Body of pancreas (tissue), 4 donors: ENCODE measurements around the gene AGRP. TPM values are rescaled to one million over a fixed set of nuclear protein-coding genes. Genes with fewer than 3 reads are reported as not detected.

Experiments used
- ATAC-seq: fragments of 150-250 bp; one replicate; pipeline ENCODE4 v1.9.1; 2016
- DNase-seq, 4 donors: peaks; one replicate each; pipeline ENCODE4 v3.0.0-alpha.2; 2019
- H3K27ac ChIP-seq, 4 donors: fragments of 200-600 bp; sonication (generic); 1 replicate in 3 of 4; 2 replicates in 1 of 4; pipeline versions ENCODE4 v1.5.1 to v1.6.1; 2016 to 2019; ENCODE audit warnings: mild to moderate bottlenecking in 1 of 4, mixed read lengths in 1 of 4, moderate library complexity in 1 of 4
- H3K27me3 ChIP-seq, 2 donors: fragments of 200-600 bp; sonication (generic); one replicate each; pipeline ENCODE4 v1.6.0; 2016; ENCODE audit warnings: mild to moderate bottlenecking in 1 of 2
- H3K36me3 ChIP-seq, 2 donors: fragments of 200-600 bp; sonication (generic); replicated peaks in 1 of 2; 2 replicates each; pipeline ENCODE4 v1.5.1; 2016; ENCODE audit warnings: low read depth in 2 of 2; ENCODE audit not compliant: insufficient read depth in 1 of 2
- H3K4me1 ChIP-seq: fragments of 200-600 bp; sonication (generic); one replicate; pipeline ENCODE4 v1.6.0; 2016
- H3K4me3 ChIP-seq, 2 donors: fragments of 200-600 bp; sonication (generic); 1 replicate in 1 of 2; 2 replicates in 1 of 2; pipeline ENCODE4 v1.5.1; 2016 to 2019
- H3K9me3 ChIP-seq, 3 donors: fragments of 200-600 bp; sonication (generic); 1 replicate in 2 of 3; 2 replicates in 1 of 3; pipeline ENCODE4 v1.5.1; 2016
- CTCF ChIP-seq, 7 experiments: fragments of 450-650 bp in 4 of 7; fragments of 200-600 bp in 3 of 7; sonication (generic) in 3 of 7; IDR thresholded peaks; one replicate each; pipeline ENCODE4 v1.5.1; 2016 to 2019; ENCODE audit warnings: antibody characterized with exemption in 7 of 7
- POLR2A ChIP-seq, 3 donors: fragments of 450-650 bp; IDR thresholded peaks; one replicate each; pipeline ENCODE4 v1.6.1; 2016; ENCODE audit warnings: antibody characterized with exemption in 3 of 3, mild to moderate bottlenecking in 2 of 3
- WGBS, 2 donors: methylation state at CpG; one replicate each; pipeline ENCODE4 v1.1.5; 2017; 5-methylcytosine and 5-hydroxymethylcytosine counted together
- intact Hi-C: fragments of 100-400 bp; cut with DNase I; formaldehyde crosslinking; loops from one replicate; pipeline ENCODE4 v1.15.1; 2023
- total RNA-seq, 2 donors: library from RNA; depleted of rRNA; stranded (reverse); fragments of >200 nt; gene quantifications; one replicate each; pipeline ENCODE4 v1.1.0, GENCODE V29; 2016

AGRP gene
- total RNA-seq, 2 donors from 2014 or later, result not detected

- DNase-seq (no peak), ATAC-seq (no peak)
- intact Hi-C loops, result no loop called here
- 57 to 69% methylated on average over 8 of the region's 8 CpGs for WGBS, 2 donors
- TF ChIP-seq POLR2A (IDR thresholded peaks at IDR 0.05) (no peak), CTCF (IDR thresholded peaks at IDR 0.05) (no peak)
- H3K27ac ChIP-seq, result no peak overlapping the region
- no peaks in the 10 kb centered on the region for H3K36me3 ChIP-seq
- H3K4me3 ChIP-seq, result no peak overlapping the region
- H3K4me1 ChIP-seq, result no peaks in the 10 kb centered on the region
- H3K27me3 ChIP-seq, result no peaks in the 10 kb centered on the region
- H3K9me3 ChIP-seq, result no peaks in the 10 kb centered on the region
Measured at GRCh38 chr16:67506468-67506867, 23.1 kb upstream of the AGRP start.

GRCh38 chr16:67504031-67505021, 21.0 kb upstream of the AGRP start:
- peak in 1 of 4 donors; percentile 52 for DNase-seq
- H3K27ac ChIP-seq, result peak overlapping the region in 1 of 4 donors; percentile 19
- no peaks in the 10 kb centered on the region for H3K36me3 ChIP-seq
- TF ChIP-seq POLR2A (IDR thresholded peaks at IDR 0.05), result no peak
- TF ChIP-seq CTCF (IDR thresholded peaks at IDR 0.05), result no peak
- no peak overlapping the region for H3K4me3 ChIP-seq
- no peaks in the 10 kb centered on the region for H3K9me3 ChIP-seq
- WGBS, 2 donors, result 70 to 80% methylated on average over 9 of the region's 9 CpGs
- intact Hi-C loops, result no loop called here
- no peaks in the 10 kb centered on the region for H3K27me3 ChIP-seq
- no peaks in the 10 kb centered on the region for H3K4me1 ChIP-seq
- no peak for ATAC-seq

- no peak overlapping the region for H3K27ac ChIP-seq
- intact Hi-C loops, result no loop called here
- TF ChIP-seq POLR2A (IDR thresholded peaks at IDR 0.05), result no peak
- TF ChIP-seq CTCF (IDR thresholded peaks at IDR 0.05), result no peak
- WGBS, 2 donors, result 82 to 94% methylated on average over 4 of the region's 4 CpGs
- DNase-seq (no peak), ATAC-seq (no peak)
- no peaks in the 10 kb centered on the region for H3K9me3 ChIP-seq
- no peak overlapping the region for H3K4me3 ChIP-seq
- no peaks in the 10 kb centered on the region for H3K36me3 ChIP-seq
- no peaks in the 10 kb centered on the region for H3K4me1 ChIP-seq
- H3K27me3 ChIP-seq, result no peaks in the 10 kb centered on the region
Measured at GRCh38 chr16:67499106-67499505, 15.8 kb upstream of the AGRP start.

GRCh38 chr16:67490335-67491096, 7.2 kb upstream of the AGRP start:
- no peak overlapping the region for H3K4me3 ChIP-seq
- intact Hi-C loops, result no loop called here
- peak overlapping the region in 2 of 4 donors; percentile 16 to 60 for H3K27ac ChIP-seq
- DNase-seq, result no peak
- no peaks in the 10 kb centered on the region for H3K9me3 ChIP-seq
- no peaks in the 10 kb centered on the region for H3K36me3 ChIP-seq
- ATAC-seq, result no peak
- no peaks in the 10 kb centered on the region for H3K27me3 ChIP-seq
- H3K4me1 ChIP-seq, result peaks cover 15% of the 10 kb centered on the region
- 81 to 91% methylated on average over 6 to 8 of the region's 8 CpGs for WGBS, 2 donors
- no peak for TF ChIP-seq CTCF (IDR thresholded peaks at IDR 0.05)
- TF ChIP-seq POLR2A (IDR thresholded peaks at IDR 0.05), result no peak
